Fibroblast of mammary gland (primary cell): ENCODE data around the gene CFTR.
"Not testable (repeated sequence)": the region's sequence is repeated elsewhere in the genome, so short reads cannot be mapped to it uniquely, and the experiment has no call there.

Experiments
- DNase-seq: peaks from one replicate; pipeline ENCODE4 v3.0.0-alpha.2; 2010; ENCODE audit warnings: low read depth
- H3K4me3 ChIP-seq: 2 replicates; pipeline ENCODE4 v1.5.1; 2011; ENCODE audit warnings: low read depth, mild to moderate bottlenecking, low read length, moderate library complexity; ENCODE audit not compliant: control insufficient read depth
- TF ChIP-seq, protein P1 (sequence below): conservative IDR thresholded peaks from 2 replicates; pipeline ENCODE4 v1.5.1; 2011; ENCODE audit warnings: low read depth, low read length, inconsistent platforms; ENCODE audit not compliant: control insufficient read depth, insufficient read depth

CFTR gene

DNA sequence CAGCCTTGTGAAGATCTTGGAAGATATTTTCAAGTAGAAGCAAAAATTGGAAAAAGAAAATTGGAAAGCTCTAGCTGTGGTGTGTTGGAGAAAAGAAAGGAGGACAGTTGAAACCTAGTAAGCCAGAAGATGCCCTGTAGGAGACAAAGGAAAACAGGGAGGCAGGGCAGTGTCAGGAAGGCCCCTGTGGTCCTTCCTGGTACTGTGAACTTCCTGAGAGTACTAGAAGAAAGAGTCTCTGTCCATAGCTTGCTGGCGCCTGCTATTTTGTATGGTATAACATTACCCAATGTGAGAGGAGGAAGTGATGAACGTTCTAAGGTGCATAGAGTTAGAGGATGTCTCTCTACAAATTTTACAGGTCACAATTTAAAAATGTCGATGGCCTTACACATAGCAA lies 210.3 kb downstream of the CFTR start:
- TF ChIP-seq, protein P1, sequence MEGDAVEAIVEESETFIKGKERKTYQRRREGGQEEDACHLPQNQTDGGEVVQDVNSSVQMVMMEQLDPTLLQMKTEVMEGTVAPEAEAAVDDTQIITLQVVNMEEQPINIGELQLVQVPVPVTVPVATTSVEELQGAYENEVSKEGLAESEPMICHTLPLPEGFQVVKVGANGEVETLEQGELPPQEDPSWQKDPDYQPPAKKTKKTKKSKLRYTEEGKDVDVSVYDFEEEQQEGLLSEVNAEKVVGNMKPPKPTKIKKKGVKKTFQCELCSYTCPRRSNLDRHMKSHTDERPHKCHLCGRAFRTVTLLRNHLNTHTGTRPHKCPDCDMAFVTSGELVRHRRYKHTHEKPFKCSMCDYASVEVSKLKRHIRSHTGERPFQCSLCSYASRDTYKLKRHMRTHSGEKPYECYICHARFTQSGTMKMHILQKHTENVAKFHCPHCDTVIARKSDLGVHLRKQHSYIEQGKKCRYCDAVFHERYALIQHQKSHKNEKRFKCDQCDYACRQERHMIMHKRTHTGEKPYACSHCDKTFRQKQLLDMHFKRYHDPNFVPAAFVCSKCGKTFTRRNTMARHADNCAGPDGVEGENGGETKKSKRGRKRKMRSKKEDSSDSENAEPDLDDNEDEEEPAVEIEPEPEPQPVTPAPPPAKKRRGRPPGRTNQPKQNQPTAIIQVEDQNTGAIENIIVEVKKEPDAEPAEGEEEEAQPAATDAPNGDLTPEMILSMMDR: no peak
- no peak overlapping the region for H3K4me3 ChIP-seq
- DNase-seq: no peak

DNA sequence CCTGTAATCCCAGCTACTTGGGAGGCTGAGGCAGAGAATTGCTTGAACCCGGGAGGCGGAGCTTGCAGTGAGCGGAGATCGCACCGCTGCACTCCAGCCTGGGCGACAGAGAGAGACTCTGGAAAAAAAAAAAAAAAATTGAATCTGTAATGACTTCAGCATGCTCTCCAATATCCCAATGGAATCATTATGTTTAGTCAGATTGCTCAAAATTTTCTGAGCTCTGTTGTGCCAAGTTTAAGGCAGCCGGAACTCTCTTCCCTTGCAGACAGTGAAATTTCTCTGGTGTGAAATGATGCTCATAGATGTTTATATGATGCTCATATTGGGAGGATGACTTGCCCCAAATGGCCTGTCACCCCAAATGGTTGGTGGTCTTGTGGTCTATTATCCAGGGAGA lies 212.5 kb downstream of the CFTR start:
- DNase-seq: no peak
- TF ChIP-seq, protein P1: no peak
- no peak overlapping the region for H3K4me3 ChIP-seq

DNA sequence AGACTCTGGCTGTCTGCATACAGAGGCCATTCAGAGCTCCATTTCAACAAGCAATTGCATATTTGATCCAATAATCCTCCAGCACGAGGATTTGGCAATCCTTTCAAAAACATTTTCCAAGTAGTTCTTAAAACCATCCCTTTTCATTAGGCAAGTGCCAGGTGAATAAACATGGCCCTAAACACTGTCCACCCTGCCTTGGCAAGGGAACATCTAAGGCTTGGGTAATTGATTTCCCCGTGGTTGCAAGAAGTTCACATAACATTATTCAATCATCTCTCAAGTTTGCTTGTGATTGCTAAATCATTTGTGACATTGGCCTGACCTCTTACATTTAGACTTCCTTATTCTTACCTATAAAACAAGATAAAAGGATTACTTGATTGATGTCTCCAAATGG lies 218.2 kb downstream of the CFTR start:
- DNase-seq: no peak
- TF ChIP-seq, protein P1: no peak
- H3K4me3 ChIP-seq: no peak overlapping the region

DNA sequence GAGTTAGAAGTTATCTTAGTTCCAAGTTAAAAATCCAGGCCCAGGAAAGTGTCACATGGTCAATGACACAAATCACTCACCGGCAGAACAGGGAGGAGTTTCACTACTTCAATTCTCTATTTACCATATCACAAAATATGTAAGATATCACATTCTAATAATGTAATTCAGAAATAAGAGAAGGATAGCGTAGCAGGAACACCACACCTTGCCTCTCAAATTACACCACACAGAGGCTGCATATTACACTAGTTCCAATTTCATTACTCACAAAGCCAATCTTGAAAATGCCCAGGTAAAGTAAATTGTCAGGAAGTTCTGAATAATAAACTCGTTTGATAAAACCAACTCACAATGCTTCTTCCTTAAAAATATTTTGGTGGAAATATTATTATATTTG lies 224.2 kb downstream of the CFTR start:
- no peak for DNase-seq
- no peak overlapping the region for H3K4me3 ChIP-seq
- TF ChIP-seq, protein P1: no peak

DNA sequence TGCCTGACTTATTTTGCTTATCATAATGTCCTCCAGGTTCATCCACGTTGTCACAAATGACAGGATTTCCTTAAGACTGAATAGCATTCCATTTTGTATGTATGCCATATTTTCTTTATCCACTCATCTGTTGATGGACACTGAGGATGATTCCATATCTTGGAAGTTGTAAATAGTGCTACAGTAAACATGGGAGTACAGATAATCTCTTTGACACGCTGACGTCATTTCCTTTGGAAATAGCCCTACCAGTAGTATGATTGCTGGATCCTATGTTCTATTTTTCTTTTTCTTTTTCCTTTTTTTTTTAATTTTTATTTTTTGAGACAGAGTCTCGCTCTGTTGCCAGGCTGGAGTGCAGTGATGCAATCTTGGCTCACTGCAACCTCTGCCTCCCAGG lies 225.8 kb downstream of the CFTR start:
- TF ChIP-seq, protein P1: no peak
- no peak overlapping the region for H3K4me3 ChIP-seq
- no peak for DNase-seq

DNA sequence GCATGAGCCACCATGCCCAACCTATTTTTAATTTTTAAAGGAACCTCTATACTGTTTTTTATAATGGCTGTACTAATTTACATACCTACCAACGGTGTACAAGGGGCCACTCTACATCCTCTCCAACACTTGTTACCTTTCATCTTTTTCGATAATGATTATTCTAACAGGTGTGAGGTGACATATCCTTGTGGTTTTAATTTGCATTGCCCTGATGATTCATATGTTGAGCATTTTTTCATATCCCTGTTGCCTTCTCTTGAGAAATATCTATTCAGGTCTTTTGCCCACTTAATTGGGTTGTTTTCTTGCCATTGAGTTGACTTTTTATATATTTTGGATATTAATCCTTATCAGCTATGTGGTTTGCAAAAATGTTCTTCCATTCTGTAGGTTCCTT lies 226.4 kb downstream of the CFTR start:
- H3K4me3 ChIP-seq: no peak overlapping the region
- no peak for DNase-seq
- TF ChIP-seq, protein P1: no peak

DNA sequence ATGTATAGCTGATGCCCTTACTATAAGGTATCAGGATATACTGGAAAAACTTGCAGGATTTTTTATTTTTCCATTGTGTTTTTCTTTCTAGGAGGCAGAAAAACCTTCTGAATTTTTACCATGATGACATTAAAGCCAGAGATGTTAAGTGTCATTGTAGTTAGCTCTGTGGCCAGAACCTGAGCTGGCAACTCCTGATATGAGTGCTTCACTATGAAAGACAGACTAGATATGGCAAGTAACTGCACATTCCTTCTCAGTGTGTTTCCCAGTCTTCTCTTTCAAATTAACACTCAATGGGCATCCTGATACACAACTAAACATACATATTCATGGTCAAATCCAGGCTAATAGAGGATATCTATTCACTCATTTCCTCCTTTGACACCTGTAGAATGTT lies 227.3 kb downstream of the CFTR start:
- H3K4me3 ChIP-seq: no peak overlapping the region
- DNase-seq: no peak
- TF ChIP-seq, protein P1: no peak

DNA sequence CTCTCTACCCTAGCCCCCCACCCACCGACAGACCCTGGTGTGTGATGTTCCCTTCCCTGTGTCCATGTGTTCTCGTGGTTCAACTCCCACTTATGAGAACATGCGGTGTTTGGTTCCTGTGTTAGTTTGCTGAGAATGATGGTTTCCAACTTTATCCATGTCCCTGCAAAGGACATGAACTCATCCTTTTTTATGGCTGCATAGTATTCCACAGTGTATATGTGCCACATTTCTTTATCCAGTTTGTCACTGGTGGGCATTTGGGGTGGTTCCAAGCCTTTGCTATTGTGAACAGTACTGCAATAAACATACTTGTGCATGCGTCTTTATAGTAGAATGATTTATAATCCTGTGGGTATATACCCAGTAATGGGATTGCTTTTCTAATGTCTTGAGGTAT lies 228.3 kb downstream of the CFTR start:
- not testable (repeated sequence) for H3K4me3 ChIP-seq, DNase-seq
